Ascending aorta (tissue), 2 donors: ENCODE measurements around the gene HNRNPA3. TPM values are rescaled to one million over a fixed set of nuclear protein-coding genes. Genes with fewer than 3 reads are reported as not detected.
"Not testable (repeated sequence)": the region's sequence is repeated elsewhere in the genome, so short reads cannot be mapped to it uniquely, and the experiment has no call there.

Source experiments
- DNase-seq, 2 donors: peaks; one replicate each; pipeline ENCODE4 v3.0.0-alpha.2; 2019; ENCODE audit warnings: low spot score in 2 of 2
- H3K27ac ChIP-seq, 2 donors: fragments of 200-600 bp; sonication (generic); one replicate each; pipeline ENCODE4 v1.5.1; 2016 to 2017; ENCODE audit warnings: mild to moderate bottlenecking in 1 of 2
- H3K27me3 ChIP-seq: fragments of 200-600 bp; sonication (generic); one replicate; pipeline ENCODE4 v1.5.1; 2017
- H3K36me3 ChIP-seq, 2 donors: fragments of 200-600 bp; sonication (generic); one replicate each; pipeline ENCODE4 v1.5.1; 2016
- H3K4me1 ChIP-seq, 2 donors: fragments of 200-600 bp; sonication (generic); one replicate each; pipeline ENCODE4 v1.5.1; 2016 to 2017; ENCODE audit warnings: mild to moderate bottlenecking in 1 of 2
- H3K4me3 ChIP-seq, 2 donors: fragments of 200-600 bp; sonication (generic); one replicate each; pipeline ENCODE4 v1.5.1; 2016 to 2017; ENCODE audit warnings: mild to moderate bottlenecking in 1 of 2
- H3K9me3 ChIP-seq, 2 donors: fragments of 200-600 bp; sonication (generic); one replicate each; pipeline ENCODE4 v1.5.1; 2016
- intact Hi-C: fragments of 100-400 bp; cut with DNase I; formaldehyde crosslinking; loops from one replicate; pipeline ENCODE4 v1.15.1; 2023
- total RNA-seq: library from RNA; depleted of rRNA; stranded (reverse); fragments of >200 nt; gene quantifications from one replicate; pipeline ENCODE4 v1.1.0, GENCODE V29; 2016
- TF ChIP-seq, protein P1 (sequence below), 3 experiments: fragments of 200-600 bp in 2 of 3; fragments of 450-650 bp in 1 of 3; sonication (generic) in 2 of 3; IDR thresholded peaks; one replicate each; pipeline ENCODE4 v1.5.1; 2016 to 2019; ENCODE audit warnings: antibody characterized with exemption in 3 of 3, mild to moderate bottlenecking in 1 of 3, moderate library complexity in 1 of 3

HNRNPA3 gene
- total RNA-seq, 1 donor from 2014 or later = 32.9 TPM

DNA sequence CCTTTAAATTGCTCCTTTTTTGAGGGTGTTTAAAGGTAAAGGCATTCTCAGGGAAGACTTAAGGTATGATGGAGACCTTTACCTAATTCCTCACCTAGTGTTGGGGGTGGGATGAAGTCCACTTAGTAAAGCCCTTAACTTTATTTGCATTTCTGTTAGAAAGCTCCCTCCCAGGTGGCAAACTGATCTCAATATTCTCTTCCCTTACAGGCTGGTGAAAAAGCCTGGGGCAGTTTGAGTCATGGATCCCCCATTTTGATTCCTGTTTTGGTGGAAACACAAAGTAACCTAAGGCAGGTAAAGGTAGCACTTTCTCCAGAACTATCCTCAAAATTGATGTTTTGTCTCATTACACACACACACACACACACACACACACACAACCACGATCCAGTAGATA lies 33.8 kb upstream of the HNRNPA3 start:
- no peaks in the 10 kb centered on the region for H3K27me3 ChIP-seq
- TF ChIP-seq, protein P1, sequence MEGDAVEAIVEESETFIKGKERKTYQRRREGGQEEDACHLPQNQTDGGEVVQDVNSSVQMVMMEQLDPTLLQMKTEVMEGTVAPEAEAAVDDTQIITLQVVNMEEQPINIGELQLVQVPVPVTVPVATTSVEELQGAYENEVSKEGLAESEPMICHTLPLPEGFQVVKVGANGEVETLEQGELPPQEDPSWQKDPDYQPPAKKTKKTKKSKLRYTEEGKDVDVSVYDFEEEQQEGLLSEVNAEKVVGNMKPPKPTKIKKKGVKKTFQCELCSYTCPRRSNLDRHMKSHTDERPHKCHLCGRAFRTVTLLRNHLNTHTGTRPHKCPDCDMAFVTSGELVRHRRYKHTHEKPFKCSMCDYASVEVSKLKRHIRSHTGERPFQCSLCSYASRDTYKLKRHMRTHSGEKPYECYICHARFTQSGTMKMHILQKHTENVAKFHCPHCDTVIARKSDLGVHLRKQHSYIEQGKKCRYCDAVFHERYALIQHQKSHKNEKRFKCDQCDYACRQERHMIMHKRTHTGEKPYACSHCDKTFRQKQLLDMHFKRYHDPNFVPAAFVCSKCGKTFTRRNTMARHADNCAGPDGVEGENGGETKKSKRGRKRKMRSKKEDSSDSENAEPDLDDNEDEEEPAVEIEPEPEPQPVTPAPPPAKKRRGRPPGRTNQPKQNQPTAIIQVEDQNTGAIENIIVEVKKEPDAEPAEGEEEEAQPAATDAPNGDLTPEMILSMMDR (IDR thresholded peaks at IDR 0.05) = no peak
- no peaks in the 10 kb centered on the region for H3K4me1 ChIP-seq
- intact Hi-C loops = no loop called here
- no peak for DNase-seq
- H3K9me3 ChIP-seq = no peaks in the 10 kb centered on the region
- no peak overlapping the region for H3K27ac ChIP-seq
- no peaks in the 10 kb centered on the region for H3K36me3 ChIP-seq
- H3K4me3 ChIP-seq = no peak overlapping the region

- Histone ChIP-seq H3K36me3 (no peaks in the 10 kb centered on the region), H3K9me3 (no peaks in the 10 kb centered on the region), H3K4me1 (no peaks in the 10 kb centered on the region), H3K27me3 (no peaks in the 10 kb centered on the region), H3K4me3 (no peak overlapping the region), H3K27ac (no peak overlapping the region)
- TF ChIP-seq, protein P1 (IDR thresholded peaks at IDR 0.05) = no peak
- no peak for DNase-seq
- intact Hi-C loops = no loop called here
These were observed 33.4 kb upstream of the HNRNPA3 start for GRCh38 chr2:177179227-177179626.

- H3K27me3 ChIP-seq, intact Hi-C loops, H3K36me3 ChIP-seq, H3K4me3 ChIP-seq, H3K4me1 ChIP-seq, DNase-seq, H3K27ac ChIP-seq, H3K9me3 ChIP-seq: not testable (repeated sequence)
These were observed 32.9 kb upstream of the HNRNPA3 start for GRCh38 chr2:177179671-177180070.

DNA sequence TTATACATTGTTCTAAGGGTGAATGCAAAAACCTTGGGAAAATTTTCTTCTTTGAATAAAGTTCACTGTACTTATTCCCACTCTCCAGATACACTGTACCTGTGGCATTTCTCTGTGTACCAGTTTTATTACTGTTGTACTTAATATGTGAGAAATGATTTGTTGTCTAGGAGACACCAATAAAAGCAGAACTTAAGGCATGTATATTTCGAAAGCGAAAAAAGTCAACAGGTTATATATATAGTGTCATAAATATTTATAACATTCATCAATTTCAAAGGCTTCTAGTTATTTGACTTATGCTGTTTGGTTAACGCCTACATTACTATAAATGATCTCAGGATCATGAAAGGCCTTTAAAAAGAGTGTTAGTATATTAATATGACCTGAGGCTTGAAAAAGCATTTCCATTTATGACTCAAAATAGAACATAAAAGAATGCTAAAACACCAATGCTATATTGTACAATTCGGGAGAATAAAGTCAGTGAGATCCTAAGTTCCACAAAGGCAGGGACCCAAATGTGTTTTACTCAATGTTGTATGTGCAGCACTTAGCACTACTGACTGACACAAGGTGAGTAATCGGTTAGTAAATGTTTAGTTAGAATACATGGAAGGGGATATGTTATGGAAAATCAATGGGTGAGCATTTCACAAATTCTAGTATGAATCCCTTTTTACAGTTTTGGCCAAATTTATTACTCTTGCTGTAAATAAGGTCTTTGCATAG lies 32.2 kb upstream of the HNRNPA3 start:
- Histone ChIP-seq H3K4me3 (no peak overlapping the region), H3K27ac (no peak overlapping the region), H3K36me3 (no peaks in the 10 kb centered on the region), H3K4me1 (no peaks in the 10 kb centered on the region), H3K9me3 (no peaks in the 10 kb centered on the region), H3K27me3 (no peaks in the 10 kb centered on the region)
- TF ChIP-seq, protein P1 (IDR thresholded peaks at IDR 0.05) = no peak
- intact Hi-C loops = no loop called here
- DNase-seq = no peak

GRCh38 chr2:177183860-177184259 lies 28.7 kb upstream of the HNRNPA3 start:
- Histone ChIP-seq H3K4me3 (no peak overlapping the region), H3K36me3 (no peaks in the 10 kb centered on the region), H3K9me3 (no peaks in the 10 kb centered on the region), H3K4me1 (no peaks in the 10 kb centered on the region), H3K27me3 (no peaks in the 10 kb centered on the region), H3K27ac (no peak overlapping the region)
- TF ChIP-seq, protein P1 (IDR thresholded peaks at IDR 0.05) = no peak
- no peak for DNase-seq
- intact Hi-C loops = no loop called here

- intact Hi-C loops = no loop called here
- Histone ChIP-seq H3K4me3 (no peak overlapping the region), H3K9me3 (no peaks in the 10 kb centered on the region), H3K27ac (no peak overlapping the region), H3K27me3 (no peaks in the 10 kb centered on the region), H3K36me3 (no peaks in the 10 kb centered on the region), H3K4me1 (no peaks in the 10 kb centered on the region)
- TF ChIP-seq, protein P1 (IDR thresholded peaks at IDR 0.05) = no peak
- no peak for DNase-seq
These were observed 28.0 kb upstream of the HNRNPA3 start for GRCh38 chr2:177184606-177185005.

GRCh38 chr2:177186038-177186437 lies 26.6 kb upstream of the HNRNPA3 start:
- H3K27me3 ChIP-seq, H3K27ac ChIP-seq, intact Hi-C loops, H3K9me3 ChIP-seq, H3K4me3 ChIP-seq, H3K4me1 ChIP-seq, DNase-seq, H3K36me3 ChIP-seq: not testable (repeated sequence)
